IPS-NIHi7 (cell line): Measurements from ENCODE around the gene DNAH7.
A peak's percentile ranks its signal among the peaks of the same experiment; 100 is the strongest.

ENCODE experiments used
- DNase-seq: peaks from one replicate; pipeline ENCODE4 v3.0.0; 2012; ENCODE audit warnings: mixed read lengths; ENCODE audit errors: extremely low spot score

The DNAH7 gene

DNA sequence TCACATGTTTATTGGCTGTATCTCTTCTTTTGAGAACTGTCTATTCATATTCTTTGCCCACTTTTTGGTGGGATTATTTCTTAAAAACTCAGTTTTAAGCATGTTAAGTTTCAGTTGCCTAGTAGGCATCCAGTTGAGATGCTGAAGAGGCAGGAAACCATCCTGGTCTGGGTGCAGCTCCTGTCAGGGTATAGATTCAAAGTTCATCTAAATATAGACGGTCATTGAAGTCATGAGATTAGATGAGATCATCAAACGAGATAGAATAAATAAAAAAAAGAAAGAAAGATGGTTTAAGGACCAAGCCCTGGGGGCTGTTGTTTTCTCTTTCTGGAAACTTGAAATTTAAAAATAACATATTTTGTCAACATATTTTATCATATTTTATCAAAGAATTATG lies 9.2 kb upstream of the DNAH7 start:
- DNase-seq = no peak

DNA sequence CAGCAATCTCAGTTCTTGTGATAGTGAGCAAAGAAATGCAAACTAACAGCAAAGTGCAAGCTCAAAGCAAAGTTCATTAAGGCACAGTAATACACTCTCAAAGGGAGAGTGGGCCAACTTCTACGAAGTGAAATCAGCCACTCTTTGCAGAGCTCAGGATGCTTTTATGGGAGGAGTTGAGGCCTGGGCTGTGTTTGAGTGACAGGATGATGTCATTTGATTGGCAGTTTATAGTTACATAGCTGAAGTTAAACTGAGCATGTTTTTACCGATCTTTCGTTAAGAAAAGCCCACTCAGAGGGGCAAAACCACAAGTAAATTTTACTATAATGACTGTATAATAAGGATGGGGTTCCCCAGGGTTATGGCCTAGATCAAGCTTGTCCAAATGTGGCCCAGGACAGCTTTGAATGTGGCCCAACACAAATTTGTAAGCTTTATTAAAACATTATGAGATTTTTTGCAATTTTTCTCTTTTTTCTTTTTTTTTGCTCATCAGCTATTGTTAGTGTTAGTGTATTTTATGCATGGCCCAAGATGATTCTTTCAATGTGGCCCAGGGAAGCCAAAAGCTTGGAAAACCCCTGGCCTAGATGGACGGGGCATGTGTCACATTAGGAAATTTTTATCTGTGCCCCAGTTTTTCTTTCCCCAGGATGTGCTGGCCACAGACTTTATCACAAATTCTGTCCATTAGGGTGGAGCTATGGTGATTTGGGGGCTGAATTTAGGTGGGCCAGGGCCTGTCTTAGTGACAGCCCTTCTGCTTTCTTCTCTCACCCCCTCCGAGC lies 8.3 kb upstream of the DNAH7 start:
- DNase-seq = no peak

DNA sequence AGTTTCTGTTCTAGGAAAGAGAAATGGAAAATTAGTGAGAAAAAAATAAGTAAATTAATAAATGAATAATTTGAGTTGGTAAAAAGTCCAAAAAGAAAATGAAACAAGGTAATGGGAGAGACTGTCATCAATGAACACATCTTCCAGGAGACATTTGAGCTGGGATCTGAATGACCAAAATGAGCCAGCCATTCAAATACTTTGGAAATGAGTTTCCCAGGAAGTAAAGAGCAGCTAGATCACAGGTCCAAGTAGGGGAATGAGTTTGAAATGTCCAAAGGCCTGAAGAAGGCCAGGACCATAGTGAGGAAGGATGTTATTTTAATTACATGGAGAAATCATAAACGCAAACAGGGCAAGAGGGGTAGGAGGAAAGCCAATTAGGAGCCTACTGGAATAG lies 6.6 kb upstream of the DNAH7 start:
- no peak for DNase-seq

DNA sequence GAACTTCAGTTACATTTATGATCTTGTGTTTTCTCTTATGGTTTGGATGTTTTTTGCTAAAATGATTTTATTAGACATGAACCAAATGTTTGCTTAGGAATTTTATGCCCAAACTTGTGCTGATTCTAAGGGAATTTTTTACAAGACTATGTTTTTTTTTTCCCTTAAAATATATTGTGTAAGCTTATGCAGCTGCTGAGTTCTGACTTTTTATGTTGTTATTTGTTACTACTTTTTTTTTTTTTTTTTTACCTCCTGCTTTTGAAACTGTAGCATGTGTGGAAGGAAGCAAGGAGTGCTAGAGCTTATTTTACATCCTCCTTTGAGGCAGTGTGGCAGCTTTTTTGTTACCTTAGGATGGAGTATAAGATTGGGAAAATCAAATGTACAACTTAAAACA lies 6.0 kb upstream of the DNAH7 start:
- no peak for DNase-seq

DNA sequence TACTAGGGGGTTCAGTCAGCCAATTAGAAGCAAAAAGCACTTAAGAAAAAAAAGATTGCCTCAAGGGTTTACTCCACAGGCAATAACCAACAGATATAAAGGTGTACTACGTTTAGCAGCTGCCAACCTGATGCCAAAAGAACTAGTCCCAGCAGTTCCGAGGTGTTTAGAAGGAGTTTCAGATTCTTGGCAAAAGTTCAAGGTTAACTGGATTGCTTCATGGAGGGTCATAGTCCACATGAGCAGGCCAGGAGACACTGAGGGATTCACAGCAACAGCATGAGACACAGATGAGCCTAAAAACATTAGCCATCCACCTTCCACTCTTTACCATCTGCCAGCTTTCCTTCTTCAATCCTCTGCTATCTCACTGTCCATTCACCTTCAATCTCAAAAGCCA lies 4.9 kb upstream of the DNAH7 start:
- no peak for DNase-seq

DNA sequence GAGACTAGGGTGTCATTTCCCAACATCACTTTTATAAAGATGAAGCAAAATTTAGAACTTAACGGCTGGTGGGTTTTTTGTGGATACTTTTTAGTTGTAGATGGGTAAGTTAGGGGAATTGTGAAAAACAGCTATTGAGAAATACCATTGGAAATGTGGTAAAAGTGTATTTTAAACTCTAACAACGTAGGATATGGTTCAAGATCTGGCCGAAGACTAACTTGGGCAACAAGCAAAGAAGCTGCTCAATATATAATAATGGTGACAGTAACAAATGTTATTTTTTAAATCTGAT lies 1.6 kb downstream of the DNAH7 start:
- no peak for DNase-seq

DNA sequence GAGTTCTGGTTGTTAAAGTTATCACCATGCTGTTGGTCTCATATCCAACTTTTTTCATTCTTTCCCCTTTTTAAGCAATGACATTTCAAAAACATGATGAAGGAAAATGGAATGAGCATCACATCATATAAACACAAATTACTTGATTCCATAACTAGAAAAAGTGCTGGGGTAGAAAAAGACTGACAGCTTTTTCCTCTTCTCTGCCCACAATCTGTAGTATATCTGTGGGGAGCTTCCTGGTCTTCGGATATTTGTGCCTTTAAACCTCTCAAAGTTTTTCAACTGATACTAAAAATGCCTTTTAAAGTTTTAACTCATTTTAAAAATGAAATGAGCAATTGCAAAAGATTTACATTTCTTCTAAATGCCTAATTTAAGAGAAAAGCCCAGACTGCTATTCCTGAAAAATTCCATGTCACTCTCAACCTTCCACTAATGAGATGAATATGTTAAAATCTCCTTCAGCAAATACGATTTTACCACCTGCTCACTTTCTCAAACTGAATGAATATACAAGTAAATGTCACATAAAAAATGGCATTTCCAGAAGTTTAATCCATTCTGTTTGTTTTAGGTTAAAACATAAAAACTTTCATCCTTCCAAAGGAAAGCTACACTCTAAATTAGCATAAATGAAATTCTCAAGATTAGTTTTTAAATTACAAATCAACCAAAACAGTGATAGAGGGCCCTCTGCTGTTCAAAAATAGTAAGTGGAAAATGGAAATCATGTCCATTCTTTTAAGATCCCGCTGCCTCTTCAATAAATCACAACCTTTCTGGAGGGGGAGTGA lies 2.1 kb downstream of the DNAH7 start:
- no peak for DNase-seq

DNA sequence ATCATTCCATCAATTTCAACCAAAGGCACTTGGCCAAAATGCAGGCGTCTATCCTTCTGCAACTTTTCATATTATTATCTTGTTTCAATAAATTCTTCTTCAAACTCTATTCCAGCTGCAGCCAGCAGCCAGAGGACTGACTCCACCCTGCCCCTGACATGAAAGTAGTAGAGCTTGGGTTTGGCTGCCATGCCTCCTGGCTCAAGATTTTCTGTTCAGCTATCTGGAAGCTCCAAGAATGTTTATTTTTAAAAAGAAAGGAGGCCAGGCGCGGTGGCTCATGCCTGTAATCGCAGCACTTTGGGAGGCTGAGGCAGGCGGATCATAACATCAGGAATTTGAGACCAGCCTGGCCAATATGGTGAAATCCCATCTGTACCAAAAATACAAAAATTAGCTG lies 4.9 kb downstream of the DNAH7 start:
- DNase-seq = no peak

DNA sequence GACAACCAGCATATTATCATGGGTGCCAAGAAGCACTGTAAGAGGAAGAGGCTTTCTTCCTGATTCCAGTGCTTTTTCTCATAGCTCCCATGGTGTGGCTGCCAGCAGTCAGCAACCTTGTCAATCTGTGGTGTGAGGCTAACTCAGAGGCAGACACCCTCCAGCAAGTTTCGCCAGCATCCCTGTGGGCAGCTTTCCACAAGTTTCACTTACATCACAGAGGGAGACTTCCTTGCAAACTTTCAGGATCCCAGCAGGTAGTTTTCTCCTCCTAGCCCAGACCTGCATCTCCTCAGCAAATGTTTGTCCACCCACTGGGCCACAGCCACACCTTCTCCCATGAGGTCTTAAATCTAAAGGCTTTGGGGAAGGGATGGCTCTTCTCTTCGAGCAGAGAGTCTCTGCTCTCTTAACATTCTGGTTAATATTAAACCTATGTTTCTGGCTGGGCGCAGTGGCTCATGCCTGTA lies 9.1 kb downstream of the DNAH7 start:
- peak; percentile 58 for DNase-seq

DNA sequence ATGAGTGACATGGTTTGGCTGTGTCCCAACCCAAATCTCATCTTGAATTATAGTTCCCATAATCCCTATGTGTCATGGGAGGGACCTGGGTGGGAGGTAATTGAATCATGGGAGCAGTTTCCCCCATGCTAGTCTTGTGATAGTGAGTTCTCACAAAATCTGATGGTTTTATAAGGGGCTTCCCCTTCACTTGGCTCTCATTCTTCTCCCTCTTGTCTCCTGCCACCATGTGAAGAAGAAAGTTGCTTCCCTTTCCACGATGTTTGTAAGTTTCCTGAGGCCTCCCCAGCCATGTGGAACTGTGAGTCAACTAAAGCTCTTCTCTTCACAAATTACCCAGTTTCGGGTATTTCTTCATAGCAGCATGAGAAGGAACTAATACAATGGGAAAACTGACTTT lies 14.0 kb downstream of the DNAH7 start:
- DNase-seq = no peak

DNA sequence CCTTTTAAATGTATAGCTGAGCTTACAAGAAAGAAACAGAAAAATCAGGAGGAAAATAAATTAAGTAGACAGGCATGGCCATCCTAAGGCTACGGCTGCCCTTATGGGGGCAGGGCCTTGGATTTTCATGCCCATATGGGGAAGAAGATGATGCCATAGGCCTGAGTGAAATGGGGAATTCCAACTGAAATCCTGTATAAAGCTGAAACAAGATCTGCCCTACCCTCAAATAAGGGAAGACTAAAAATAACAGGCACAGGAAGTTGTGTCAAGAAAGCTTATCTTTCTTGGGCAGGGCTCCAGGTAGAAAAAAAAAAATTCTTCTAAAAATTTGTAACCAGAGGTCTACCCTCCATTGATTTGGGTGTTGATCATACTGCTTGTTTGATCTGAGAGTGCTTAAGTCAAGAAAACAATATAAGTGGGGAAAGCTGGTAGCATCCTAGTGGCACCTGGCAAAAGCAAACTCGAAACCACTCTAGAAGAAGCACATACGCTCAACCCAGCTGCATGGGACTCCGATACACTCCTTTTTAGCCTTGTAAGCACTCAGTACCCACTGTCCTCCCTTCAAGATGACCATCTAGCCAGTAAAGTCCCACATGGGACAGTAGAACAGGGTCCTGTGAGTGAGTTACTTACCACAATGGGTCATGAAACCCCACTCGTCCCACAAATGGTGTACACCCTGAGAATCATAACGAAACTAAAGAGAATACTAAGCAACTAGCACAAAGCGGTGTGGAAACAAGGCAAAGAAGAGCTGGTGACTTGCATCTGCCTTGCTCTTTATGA lies 22.3 kb downstream of the DNAH7 start:
- DNase-seq = no peak

DNA sequence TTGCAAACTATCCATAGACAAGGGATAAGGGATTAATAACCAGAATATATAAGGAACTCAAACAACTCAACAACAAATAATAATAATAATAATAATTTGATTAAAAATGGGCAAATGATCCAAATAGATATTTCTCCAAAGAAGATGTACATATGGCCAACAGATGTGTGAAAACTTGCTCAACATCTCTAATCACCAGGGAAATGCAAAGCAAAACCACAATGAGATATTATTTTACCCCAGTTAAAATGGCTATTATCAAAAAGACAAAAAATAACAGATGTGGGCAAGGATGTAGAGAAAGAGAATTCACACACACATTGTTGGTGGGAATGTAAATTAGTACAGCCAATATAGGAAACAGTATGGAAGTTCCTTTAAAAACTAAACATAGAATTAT lies 26.9 kb downstream of the DNAH7 start:
- no peak for DNase-seq

DNA sequence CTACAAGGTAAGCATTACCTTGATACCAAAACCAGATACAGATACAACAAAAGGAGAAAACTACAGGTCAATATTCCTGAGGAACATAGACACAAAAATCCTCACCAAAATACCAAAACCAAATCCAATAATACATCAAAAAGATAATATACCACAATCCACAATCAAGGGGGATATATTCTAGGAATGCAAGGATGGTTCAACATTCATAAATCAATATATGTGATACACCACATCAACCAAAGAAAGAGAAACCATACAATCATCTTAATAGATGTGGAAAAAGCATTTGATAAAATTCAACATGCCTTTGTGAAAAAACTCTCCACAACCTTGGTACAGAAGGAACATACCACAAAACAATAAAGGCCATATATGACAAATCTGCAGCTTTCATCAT lies 28.4 kb downstream of the DNAH7 start:
- no peak for DNase-seq

DNA sequence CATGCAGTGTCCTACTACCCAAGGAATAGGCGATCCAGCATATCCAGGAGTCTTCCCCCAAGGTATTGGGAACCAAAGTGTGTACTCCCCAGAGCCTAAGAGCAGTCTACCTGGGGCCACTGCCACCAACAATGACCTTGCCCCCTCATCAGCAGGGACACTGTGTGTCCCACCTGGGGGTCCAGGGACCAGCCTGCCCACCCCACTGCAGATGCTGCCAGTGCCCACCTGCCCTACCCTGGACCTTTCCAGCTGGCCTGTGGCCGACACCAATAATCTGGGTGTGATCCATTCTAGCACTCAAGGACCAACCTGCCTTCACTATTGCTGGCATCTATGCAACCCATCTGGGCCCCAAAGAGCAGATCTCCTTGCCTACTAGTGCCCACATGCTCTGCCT lies 32.2 kb downstream of the DNAH7 start:
- DNase-seq = no peak

DNA sequence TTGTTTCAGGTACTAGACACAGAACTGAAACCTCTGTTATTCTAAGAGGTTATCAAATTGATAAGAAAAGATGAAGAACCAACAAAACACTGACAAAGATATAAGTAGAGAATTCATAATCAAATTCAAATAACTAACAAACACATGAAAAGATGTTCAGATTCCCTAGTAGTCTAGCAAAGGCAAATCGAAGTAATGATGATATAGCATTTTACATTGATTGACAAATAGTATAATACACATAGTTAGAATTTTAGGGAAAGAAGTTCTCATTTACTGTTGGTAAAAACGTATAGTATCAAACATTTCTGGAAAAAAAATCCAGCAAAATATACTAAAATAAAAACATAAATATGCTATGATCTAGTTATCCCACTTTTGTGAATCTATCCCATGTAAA lies 50.6 kb downstream of the DNAH7 start:
- no peak for DNase-seq

DNA sequence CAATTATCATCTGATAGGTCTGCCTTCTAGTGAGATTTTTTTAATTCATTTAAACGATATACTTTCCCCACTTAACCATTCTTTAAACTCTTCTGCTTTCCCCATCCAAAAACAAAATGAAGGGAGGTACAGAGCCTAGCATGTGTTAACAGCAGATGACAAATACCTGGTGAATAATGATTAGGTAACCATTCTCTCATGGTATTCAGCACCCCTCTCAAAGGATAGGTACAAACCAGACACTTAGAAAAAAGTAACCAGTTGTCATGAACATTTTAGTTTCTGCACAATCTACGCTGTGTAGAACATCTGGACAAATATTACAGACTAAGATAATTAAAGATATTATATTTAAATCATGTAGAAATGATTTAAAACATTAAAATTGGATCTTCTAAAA lies 56.3 kb downstream of the DNAH7 start:
- no peak for DNase-seq

DNA sequence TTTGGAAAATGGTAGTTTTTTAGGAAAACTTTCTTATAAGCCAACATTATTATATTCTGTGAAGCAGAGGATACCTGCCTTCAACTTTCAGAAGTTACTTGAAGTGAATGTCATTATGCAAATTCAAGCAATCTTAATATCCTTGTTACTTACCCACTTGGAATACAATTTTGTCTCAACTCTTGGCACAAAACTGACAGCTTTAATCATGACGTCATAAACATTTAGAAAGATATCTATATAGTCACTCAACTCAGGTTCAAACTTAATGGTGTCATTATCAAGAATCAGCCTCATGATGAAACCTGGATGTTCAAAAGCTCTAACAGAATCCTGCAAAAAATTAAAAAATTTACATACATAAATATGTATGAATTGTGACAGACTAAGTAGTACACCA lies 68.1 kb downstream of the DNAH7 start:
- no peak for DNase-seq

DNA sequence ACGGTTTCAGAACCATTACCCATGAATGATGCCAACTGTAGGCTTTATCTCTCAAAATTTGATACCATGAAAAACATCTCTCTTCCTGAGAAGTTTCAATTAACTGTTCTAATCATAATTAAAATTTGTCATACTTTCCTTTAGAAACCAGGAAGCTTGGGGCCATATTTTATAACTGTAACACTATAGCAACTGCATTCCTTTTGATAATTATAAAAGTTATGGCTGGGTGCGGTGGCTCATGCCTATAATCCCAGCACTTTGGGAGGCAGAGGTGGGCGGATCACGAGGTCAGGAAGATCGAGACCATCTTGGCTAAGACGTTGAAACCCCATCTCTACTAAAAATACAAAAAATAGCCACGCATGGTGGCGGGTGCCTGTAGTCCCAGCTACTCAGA lies 70.6 kb downstream of the DNAH7 start:
- no peak for DNase-seq

DNA sequence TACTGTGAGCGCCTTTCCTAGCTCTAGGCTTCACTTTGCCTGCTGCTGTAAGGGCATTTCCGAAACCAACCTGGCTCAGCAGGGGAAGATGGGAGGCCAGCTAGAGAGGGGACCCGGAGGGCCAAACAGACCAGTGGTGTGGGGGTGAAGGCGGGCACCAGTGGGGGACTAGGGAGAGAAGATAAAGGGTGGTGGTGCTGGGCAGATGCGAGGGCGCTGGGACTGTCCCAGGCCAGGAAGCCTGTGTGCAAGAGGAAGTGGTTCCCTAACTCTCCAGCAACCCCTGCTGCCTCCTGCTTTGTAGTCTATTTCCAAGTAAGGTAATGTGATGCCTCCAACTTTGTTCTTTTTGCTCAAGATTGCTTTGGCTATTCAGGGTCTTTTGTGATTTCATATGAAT lies 73.1 kb downstream of the DNAH7 start:
- no peak for DNase-seq

DNA sequence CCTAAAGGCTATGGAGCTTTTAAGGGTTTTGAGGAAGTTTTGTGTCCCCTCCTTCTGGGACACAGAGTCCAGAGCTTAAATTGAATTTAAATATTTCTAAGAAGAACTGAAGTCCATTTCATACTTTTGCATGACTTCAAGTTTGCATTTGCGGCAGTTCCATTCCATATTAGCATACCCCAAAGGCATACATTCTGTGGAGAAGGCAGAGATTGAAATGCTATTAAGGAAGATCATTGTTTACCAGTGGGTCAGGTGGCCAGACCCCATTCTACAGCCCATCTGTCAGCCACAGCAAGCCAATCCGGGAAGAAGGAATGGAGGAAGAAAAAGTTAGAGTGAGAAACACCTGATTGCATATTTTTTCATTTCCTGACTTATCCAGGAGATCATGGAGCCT lies 75.0 kb downstream of the DNAH7 start:
- DNase-seq = no peak

DNA sequence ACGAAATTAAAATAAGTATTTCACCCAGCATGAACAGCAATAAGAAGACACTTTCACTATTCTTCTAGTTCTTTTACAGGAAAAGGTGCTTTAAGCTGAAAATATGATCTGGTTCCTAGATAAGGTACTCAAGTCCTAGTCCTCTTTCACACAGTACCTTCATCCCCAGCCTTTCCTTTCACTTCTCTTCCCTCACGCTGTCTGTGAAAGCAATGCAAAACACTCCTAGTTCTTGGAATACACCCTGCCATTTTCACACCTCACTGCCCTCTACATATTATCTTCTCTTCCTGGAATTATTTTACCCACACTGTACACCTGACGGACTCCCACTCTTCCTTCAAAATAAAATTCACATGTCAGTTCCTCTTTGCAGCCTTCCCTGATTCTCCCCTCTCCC lies 82.9 kb downstream of the DNAH7 start:
- no peak for DNase-seq

DNA sequence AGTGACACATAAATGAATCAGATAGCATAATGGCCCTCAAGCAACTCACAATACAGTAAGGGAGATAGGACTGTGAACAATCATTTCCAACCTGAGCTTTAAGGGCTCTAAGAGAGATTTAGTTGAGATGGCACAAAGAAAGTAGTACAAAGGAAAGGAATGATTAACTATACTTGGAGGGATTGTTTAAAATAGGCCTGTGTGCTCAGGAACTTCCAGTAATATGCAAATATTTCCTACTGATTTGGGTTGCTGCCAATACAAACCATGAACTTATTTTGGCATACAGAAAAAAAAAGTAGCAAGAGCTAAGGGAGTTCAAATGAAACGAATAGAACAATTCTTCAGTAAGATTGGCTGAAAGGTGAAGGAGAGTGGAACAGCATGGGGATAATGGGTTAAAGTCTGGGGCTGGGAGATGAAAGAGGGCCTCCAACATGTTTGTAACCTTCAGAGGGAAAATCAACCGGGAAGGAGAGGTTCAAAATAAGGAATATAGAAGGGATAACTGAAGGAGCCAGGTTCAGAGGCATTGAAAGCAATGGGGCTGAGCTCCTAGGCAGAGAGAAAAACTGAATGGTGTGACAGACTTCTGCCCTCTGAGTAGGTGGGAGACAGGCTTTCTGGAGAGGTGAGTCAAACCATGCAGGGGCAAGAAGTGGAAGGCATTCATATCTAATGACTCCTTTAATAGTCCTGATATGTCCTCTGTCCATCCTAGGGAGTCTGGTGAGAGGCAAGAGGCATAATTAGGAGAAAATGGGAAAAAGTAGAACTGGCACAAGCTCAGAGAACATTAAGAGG lies 83.5 kb downstream of the DNAH7 start:
- DNase-seq = no peak
